HepG2 (cell line): ENCODE data around the gene JMJD8. TPM values are rescaled to one million over a fixed set of nuclear protein-coding genes. Genes with fewer than 3 reads are reported as not detected.

ENCODE experiments used
- BCLAF1 ChIP-seq: fragments of 450-650 bp; IDR thresholded peaks from 2 replicates; pipeline ENCODE4 v1.6.1; 2017; ENCODE audit warnings: mild to moderate bottlenecking
- BRCA1 ChIP-seq: sonication (generic); formaldehyde crosslinking; IDR thresholded peaks from 2 replicates; pipeline ENCODE4 v1.4.0; 2020; ENCODE audit warnings: missing genetic modification reagents
- BRD4 ChIP-seq: sonication (generic); formaldehyde crosslinking; IDR thresholded peaks from 2 replicates; pipeline ENCODE4 v1.4.0; 2020; ENCODE audit warnings: missing genetic modification reagents
- HNRNPLL ChIP-seq: fragments of 200-400 bp; formaldehyde crosslinking; IDR thresholded peaks from 2 replicates; pipeline ENCODE4 v1.6.1; 2017; ENCODE audit warnings: mild to moderate bottlenecking, low read depth, low read length; ENCODE audit not compliant: poor library complexity, severe bottlenecking
- JUND ChIP-seq: sonication (generic); formaldehyde crosslinking; IDR thresholded peaks from 2 replicates; pipeline ENCODE4 v1.8.0; 2022; ENCODE audit warnings: mild to moderate bottlenecking, missing genetic modification reagents
- RARG ChIP-seq: sonication (generic); formaldehyde crosslinking; IDR thresholded peaks from 2 replicates; pipeline ENCODE4 v1.4.0; 2020; ENCODE audit warnings: low read depth, mild to moderate bottlenecking, missing genetic modification reagents
- RFX5 ChIP-seq: IDR thresholded peaks from 2 replicates; pipeline ENCODE4 v1.6.1; 2011; ENCODE audit warnings: low read depth, low read length, improper control_type of control experiment
- SOX13 ChIP-seq, 3 experiments: fragments of 450-650 bp in 1 of 3; sonication (generic) in 1 of 3; formaldehyde crosslinking in 1 of 3; IDR thresholded peaks in 2 of 3; conservative IDR thresholded peaks in 1 of 3; 2 replicates each; pipeline versions ENCODE4 v1.5.0 to v1.6.1; 2016 to 2020; ENCODE audit warnings: antibody characterized with exemption in 1 of 3, mild to moderate bottlenecking in 1 of 3, missing compliant biosample characterization in 1 of 3, missing genetic modification reagents in 1 of 3, moderate library complexity in 1 of 3
- ZBTB33 ChIP-seq: sonication (generic); formaldehyde crosslinking; IDR thresholded peaks from 2 replicates; pipeline ENCODE4 v1.4.0; 2020; ENCODE audit warnings: missing genetic modification reagents
- ZFP37 ChIP-seq: sonication (generic); formaldehyde crosslinking; IDR thresholded peaks from 2 replicates; pipeline ENCODE4 v1.4.0; 2020; ENCODE audit warnings: missing genetic modification reagents, borderline replicate concordance
- ZNF276 ChIP-seq: sonication (generic); formaldehyde crosslinking; IDR thresholded peaks from 2 replicates; pipeline ENCODE4 v1.4.0; 2020; ENCODE audit warnings: mild to moderate bottlenecking, low read depth, missing genetic modification reagents
- ZNF431 ChIP-seq: sonication (generic); formaldehyde crosslinking; IDR thresholded peaks from 2 replicates; pipeline ENCODE4 v1.9.0; 2022; ENCODE audit warnings: missing genetic modification reagents, low read depth, mild to moderate bottlenecking, borderline replicate concordance
- ZNF777 ChIP-seq: sonication (generic); formaldehyde crosslinking; IDR thresholded peaks from 2 replicates; pipeline ENCODE4 v1.4.0; 2020; ENCODE audit warnings: missing genetic modification reagents
- ZNF83 ChIP-seq: sonication (generic); formaldehyde crosslinking; IDR thresholded peaks from 2 replicates; pipeline ENCODE4 v1.4.0; 2020; ENCODE audit warnings: missing genetic modification reagents, mild to moderate bottlenecking, borderline replicate concordance
- polyA plus RNA-seq, 8 experiments: library from polyadenylated mRNA; depleted of rRNA in 3 of 8; stranded (reverse) in 7 of 8; unstranded in 1 of 8; fragments of >200 nt; fragmentation: Illumina TruSeq in 4 of 8; extraction: Trizol in 4 of 8; gene quantifications; 2 replicates each; pipeline versions ENCODE4 v1.2.1 to v1.2.3, GENCODE V29; 2011 to 2016; ENCODE audit warnings: low read depth in 4 of 8, missing spikeins in 1 of 8, mixed read lengths in 1 of 8; ENCODE audit not compliant: insufficient read depth in 1 of 8
- total RNA-seq, 5 experiments: library from RNA; depleted of rRNA; stranded (reverse); fragments of >200 nt; fragmentation: Illumina TruSeq; extraction: Trizol; gene quantifications; 2 replicates each; pipeline ENCODE4 v1.2.3, GENCODE V29; 2016; ENCODE audit warnings: low read depth in 1 of 5
- TF ChIP-seq, protein P1 (sequence below): sonication (generic); formaldehyde crosslinking; IDR thresholded peaks from 2 replicates; pipeline ENCODE4 v1.4.0; 2020; ENCODE audit warnings: missing genetic modification reagents, mild to moderate bottlenecking, borderline replicate concordance
- TF ChIP-seq, protein P2 (sequence below): sonication (generic); formaldehyde crosslinking; IDR thresholded peaks from 2 replicates; pipeline ENCODE4 v1.5.0; 2020; ENCODE audit warnings: missing genetic modification reagents

The JMJD8 gene
- total and polyA plus RNA-seq, 2 of the 13 experiments (the other 11 are each of a cell fraction or from before 2014, with no cell fraction given) = 2.6 to 11.8 TPM

DNA sequence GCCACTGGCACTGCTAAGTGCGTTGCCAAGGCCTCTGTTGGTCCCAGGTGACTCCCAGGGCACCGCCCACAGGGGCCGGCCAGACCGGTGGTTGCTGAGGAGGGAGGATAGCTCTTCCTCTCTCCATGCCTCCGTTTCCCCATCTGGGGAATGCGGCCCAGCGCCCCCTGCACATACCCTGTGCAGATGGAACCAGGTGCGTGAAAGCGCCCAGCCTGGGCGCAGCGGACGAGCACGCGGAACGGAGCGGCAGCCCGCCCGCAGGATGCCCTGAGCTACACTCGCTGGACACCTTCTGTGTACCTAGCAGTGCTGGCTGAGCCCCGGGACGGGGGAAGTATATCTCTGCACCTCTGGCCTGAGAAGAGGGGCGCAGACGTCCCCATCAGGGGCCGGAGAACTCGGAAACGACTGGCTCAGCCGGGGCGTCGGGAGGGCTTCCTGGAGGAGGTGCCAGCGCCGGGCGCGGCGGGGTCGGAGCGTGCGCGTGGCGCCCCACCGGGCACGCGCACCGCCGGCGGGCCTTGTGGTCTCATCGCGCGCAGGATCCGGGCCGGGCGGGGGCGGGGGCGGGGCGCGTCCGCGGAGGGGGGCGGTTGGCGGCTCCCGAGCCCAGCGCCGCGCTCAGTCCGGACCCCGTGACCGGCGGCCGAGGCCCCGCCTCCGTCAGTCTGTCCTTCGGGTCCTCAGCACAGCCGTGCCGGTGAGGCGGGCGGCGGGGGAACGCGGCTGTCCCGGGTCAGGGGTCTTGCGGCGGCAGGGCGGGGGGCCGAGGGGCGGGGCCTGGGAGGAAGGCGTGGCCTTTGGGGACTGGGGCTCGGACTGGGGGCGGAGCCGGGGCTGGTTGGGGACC is 42.5 kb upstream of the JMJD8 start, which contains the start of the genes CCDC78 and HAGHL (continued):
- TF ChIP-seq, protein P1, sequence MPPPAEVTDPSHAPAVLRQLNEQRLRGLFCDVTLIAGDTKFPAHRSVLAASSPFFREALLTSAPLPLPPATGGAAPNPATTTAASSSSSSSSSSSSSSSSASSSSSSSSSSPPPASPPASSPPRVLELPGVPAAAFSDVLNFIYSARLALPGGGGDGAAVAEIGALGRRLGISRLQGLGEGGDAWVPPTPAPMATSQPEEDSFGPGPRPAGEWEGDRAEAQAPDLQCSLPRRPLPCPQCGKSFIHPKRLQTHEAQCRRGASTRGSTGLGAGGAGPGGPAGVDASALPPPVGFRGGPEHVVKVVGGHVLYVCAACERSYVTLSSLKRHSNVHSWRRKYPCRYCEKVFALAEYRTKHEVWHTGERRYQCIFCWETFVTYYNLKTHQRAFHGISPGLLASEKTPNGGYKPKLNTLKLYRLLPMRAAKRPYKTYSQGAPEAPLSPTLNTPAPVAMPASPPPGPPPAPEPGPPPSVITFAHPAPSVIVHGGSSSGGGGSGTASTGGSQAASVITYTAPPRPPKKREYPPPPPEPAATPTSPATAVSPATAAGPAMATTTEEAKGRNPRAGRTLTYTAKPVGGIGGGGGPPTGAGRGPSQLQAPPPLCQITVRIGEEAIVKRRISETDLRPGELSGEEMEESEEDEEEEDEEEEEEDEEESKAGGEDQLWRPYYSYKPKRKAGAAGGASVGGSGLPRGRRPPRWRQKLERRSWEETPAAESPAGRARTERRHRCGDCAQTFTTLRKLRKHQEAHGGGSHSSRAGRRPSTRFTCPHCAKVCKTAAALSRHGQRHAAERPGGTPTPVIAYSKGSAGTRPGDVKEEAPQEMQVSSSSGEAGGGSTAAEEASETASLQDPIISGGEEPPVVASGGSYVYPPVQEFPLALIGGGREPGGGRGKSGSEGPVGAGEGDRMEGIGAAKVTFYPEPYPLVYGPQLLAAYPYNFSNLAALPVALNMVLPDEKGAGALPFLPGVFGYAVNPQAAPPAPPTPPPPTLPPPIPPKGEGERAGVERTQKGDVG (CRISPR knock-in tag) = no peak
- TF ChIP-seq SOX13 (IDR thresholded peaks at IDR 0.05) (no peak), SOX13 (CRISPR knock-in tag; conservative IDR thresholded peaks at IDR 0.05 in 1 of 2, IDR thresholded peaks at IDR 0.05 in 1 of 2) (no peak), RFX5 (no peak), ZNF777 (CRISPR knock-in tag) (0 out of 2 replicates have a peak, but pooled peaks have one; percentile 16), ZNF431 (CRISPR knock-in tag) (no peak), JUND (CRISPR knock-in tag) (no peak), BRCA1 (CRISPR knock-in tag) (no peak), RARG (CRISPR knock-in tag) (no peak), HNRNPLL (peak; percentile 16), ZBTB33 (CRISPR knock-in tag) (peak; percentile 49), ZFP37 (CRISPR knock-in tag) (no peak), BRD4 (CRISPR knock-in tag) (no peak), BCLAF1 (no peak), ZNF83 (CRISPR knock-in tag) (no peak), ZNF276 (CRISPR knock-in tag) (no peak)
- TF ChIP-seq, protein P2, sequence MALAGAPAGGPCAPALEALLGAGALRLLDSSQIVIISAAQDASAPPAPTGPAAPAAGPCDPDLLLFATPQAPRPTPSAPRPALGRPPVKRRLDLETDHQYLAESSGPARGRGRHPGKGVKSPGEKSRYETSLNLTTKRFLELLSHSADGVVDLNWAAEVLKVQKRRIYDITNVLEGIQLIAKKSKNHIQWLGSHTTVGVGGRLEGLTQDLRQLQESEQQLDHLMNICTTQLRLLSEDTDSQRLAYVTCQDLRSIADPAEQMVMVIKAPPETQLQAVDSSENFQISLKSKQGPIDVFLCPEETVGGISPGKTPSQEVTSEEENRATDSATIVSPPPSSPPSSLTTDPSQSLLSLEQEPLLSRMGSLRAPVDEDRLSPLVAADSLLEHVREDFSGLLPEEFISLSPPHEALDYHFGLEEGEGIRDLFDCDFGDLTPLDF (CRISPR knock-in tag) = no peak
